Retinal pigment epithelial cell (primary cell): Measurements from ENCODE around the gene SPATA9.

Experiments
- DNase-seq: peaks from one replicate; pipeline ENCODE4 v3.0.0-alpha.2; 2010; ENCODE audit warnings: low read depth
- H3K4me3 ChIP-seq: 2 replicates; pipeline ENCODE4 v1.5.1; 2011; ENCODE audit warnings: mild to moderate bottlenecking, low read length, control low read depth, moderate library complexity
- TF ChIP-seq, protein P1 (sequence below): conservative IDR thresholded peaks from 2 replicates; pipeline ENCODE4 v1.5.1; 2011; ENCODE audit warnings: low read depth, low read length, control low read depth, inconsistent platforms

The SPATA9 gene

DNA sequence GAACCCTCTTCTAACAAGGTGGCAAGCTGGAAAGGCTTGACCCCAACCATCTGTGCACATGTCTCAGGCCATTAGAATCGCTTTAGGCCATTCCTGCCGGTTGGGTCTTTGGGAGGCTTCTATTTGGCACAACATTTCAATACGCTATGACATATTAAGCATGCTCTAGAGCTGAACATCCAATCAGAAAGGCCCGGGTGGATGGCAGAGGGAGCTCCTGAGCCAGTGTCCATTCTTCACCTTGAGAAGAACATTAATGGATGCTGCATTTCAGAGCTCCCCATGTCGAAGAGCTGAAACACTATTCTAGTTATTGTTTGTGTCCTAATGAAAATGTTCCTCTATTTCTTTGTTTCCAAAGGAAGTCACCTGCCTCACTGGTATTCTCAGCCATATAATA, 12.8 kb downstream of the SPATA9 start:
- TF ChIP-seq, protein P1, sequence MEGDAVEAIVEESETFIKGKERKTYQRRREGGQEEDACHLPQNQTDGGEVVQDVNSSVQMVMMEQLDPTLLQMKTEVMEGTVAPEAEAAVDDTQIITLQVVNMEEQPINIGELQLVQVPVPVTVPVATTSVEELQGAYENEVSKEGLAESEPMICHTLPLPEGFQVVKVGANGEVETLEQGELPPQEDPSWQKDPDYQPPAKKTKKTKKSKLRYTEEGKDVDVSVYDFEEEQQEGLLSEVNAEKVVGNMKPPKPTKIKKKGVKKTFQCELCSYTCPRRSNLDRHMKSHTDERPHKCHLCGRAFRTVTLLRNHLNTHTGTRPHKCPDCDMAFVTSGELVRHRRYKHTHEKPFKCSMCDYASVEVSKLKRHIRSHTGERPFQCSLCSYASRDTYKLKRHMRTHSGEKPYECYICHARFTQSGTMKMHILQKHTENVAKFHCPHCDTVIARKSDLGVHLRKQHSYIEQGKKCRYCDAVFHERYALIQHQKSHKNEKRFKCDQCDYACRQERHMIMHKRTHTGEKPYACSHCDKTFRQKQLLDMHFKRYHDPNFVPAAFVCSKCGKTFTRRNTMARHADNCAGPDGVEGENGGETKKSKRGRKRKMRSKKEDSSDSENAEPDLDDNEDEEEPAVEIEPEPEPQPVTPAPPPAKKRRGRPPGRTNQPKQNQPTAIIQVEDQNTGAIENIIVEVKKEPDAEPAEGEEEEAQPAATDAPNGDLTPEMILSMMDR = no peak
- no peak for DNase-seq
- no peak overlapping the region for H3K4me3 ChIP-seq

DNA sequence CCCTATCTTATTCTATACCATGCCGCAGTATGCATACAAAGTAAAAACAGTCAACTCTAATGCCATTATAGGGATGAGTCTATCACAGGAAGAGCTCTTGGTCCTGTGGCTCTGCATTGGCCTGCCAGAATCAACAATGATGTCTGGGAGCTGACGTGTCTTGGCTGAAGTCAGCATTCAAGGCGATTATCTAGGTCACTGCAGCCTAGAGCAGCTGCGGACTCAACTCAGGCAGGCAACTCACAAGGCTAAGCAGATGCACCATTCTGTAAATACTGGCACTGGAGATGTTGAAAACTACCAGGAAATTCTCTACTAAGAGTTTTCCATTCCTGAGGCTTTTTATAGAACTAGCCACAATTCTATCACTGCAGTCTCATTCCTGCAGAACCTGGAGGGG, 13.3 kb downstream of the SPATA9 start:
- H3K4me3 ChIP-seq = no peak overlapping the region
- TF ChIP-seq, protein P1 = no peak
- DNase-seq = peak; percentile 39

DNA sequence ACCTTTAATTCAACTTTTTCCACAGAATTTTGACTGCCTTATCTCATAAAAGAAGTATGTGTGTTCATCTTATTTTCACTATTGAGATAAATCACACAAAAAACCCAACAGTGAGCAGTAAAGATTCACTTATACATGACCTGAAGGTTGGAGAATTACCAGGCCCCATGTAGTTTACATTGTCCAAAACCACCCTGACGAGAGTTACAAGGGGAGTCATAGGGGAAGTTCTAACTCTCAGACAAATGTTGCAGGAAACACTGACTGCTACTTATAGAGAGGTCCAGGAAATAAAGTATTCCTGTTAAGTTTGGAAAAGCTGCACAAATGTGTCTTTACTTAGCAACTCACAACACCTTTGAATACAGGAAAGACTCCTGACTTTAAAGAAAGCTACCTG, 14.1 kb downstream of the SPATA9 start:
- H3K4me3 ChIP-seq = no peak overlapping the region
- TF ChIP-seq, protein P1 = no peak
- no peak for DNase-seq

DNA sequence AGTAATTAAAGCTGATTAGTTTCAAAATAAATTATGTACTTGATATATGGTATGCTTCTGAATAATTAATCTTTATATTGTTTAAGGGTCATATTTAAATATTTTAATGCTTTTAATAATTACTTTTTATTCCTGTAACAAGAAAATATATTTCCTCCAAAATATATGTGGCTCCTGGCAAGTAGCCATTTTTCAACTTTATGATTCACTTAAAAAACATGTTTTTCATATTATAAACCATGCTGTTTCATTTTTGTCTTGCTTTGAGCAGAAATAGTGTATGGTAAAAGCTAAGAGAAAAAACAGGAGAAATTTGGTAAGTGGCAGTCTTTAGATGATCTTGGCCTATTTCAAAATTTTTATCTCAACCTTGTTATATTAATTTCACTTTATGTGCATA, 14.6 kb downstream of the SPATA9 start:
- TF ChIP-seq, protein P1 = no peak
- no peak overlapping the region for H3K4me3 ChIP-seq
- no peak for DNase-seq

DNA sequence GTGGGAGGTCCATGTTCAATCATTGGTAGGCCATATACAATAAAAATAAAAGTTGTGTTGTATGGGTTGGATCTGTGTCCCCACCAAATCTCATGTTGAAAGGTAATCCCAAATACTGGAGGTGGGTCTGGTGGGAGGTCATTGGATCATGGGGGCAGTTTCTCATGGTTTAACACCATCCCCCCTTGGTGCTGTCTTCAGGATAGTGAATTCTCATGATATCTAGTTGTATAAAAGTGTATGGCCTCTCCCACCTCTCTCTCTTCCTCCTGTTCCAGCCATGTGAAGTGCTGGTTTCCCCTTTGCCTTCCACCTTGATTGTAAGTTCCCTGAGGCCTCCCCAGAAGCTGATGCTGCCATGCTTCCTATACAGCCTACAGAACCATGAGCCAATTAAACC, 15.1 kb downstream of the SPATA9 start:
- TF ChIP-seq, protein P1 = no peak
- no peak for DNase-seq

DNA sequence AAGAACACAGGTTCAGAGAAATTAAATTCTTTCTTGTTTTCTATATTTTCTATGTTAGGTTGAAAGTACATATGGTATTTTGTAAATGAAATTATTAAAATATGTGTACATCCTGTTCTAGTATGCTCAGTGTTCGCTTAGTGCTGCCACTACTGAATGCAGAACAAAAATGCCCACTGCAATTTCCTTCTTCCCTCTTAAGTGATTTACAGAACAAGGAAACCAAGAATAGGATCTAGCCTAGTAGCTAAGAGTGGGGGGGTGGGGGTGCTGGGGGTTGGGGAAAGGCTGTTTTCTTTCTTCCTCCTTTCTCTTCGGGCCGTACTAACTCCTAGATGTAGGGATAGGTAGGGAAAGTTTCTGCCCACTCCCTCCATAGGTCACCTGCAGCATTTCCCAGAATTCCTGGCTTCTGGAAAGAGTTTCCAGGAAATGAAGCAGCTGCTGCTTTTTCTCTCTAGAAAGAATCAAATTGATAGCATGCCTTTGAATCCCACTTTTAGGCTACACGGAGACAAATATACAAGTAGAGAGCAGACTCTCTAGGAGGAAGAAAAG, 15.7 kb downstream of the SPATA9 start:
- DNase-seq = no peak
- H3K4me3 ChIP-seq = no peak overlapping the region
- TF ChIP-seq, protein P1 = no peak

More for the DNA sequence above, 15.1 kb downstream of the SPATA9 start:
- no peak overlapping the region for H3K4me3 ChIP-seq

DNA sequence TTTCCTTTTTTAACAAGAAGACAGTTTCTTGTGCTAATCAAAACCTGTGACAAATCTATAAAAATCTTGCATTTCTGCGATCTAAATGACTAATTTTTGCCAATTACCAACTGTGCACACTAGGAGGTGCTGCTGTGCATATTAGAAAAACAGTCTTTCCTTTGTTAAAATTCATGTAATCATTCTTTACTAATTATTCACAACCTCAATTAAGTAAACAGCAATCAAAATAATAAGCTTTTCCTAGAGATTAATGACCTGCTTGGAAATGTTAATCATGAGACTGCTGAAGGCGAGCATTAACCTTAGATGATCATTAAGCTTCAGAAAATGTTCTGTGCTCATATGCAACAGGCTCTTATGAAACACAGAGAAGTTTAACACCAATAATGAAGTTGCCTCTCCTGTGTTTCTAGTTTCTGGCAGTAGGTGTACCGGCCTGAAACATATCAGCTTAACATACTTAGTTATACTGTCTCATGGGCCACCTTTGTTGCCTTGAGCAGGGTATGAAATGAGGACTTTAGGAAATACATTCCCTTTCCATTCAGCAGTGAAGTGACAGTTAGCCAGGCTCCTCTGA, 18.5 kb downstream of the SPATA9 start:
- DNase-seq = no peak
- TF ChIP-seq, protein P1 = peak; percentile 77

More for the DNA sequence above, 18.5 kb downstream of the SPATA9 start:
- H3K4me3 ChIP-seq = no peak overlapping the region
